Gastroesophageal sphincter (tissue), 3 donors: ENCODE results near the gene TBATA.

Experiments
- CTCF ChIP-seq, 4 experiments: fragments of 200-600 bp in 2 of 4; fragments of 450-650 bp in 2 of 4; sonication (generic) in 1 of 4; IDR thresholded peaks; one replicate each; pipeline ENCODE4 v1.5.1; 2017 to 2019; ENCODE audit warnings: antibody characterized with exemption in 4 of 4, mild to moderate bottlenecking in 2 of 4, moderate library complexity in 2 of 4
- EP300 ChIP-seq: sonication (generic); formaldehyde crosslinking; IDR thresholded peaks from one replicate; pipeline ENCODE4 v1.6.1; 2017; ENCODE audit warnings: antibody characterized with exemption, mild to moderate bottlenecking
- POLR2A ChIP-seq, 2 donors: fragments of 450-650 bp; IDR thresholded peaks; one replicate each; pipeline ENCODE4 v1.6.1; 2017; ENCODE audit warnings: antibody characterized with exemption in 2 of 2, mild to moderate bottlenecking in 2 of 2, moderate library complexity in 1 of 2
- POLR2AphosphoS5 ChIP-seq: sonication (generic); formaldehyde crosslinking; IDR thresholded peaks from one replicate; pipeline ENCODE4 v1.6.1; 2017; ENCODE audit warnings: antibody characterized with exemption

DNA sequence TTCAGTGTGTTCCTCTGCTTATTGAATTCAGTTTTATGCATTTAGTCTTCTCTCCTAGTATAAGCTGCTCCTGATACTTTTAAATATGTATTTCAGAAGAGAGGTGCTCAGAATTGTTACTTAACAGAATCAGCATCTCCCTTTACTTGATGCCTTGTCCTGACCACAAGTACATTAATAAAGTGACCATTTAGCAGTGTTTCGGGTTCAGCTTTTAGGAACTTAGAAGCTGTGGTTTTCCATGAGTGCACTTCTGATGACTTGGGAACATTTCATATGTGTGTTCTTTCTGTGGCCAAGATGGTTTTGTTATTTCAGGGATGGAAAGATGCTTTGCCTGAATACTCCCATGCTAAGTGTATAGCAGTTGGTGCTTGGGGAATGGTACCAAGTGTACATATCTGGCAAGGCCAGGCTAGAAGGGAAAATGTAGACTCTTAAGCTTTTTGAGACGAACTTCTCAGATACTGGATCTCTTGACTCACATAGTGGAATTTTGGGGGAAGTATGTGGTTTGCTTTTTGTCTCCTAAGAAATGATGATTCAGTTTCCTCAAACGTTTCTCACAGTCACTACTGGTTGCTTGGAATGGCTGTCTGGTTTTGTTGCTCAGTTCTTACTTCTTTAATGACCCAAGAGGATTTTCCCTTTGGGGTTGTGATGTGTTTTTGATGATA lies 47.8 kb upstream of the TBATA start:
- TF ChIP-seq CTCF (IDR thresholded peaks at IDR 0.05): no peak
- no peak for TF ChIP-seq EP300
- TF ChIP-seq POLR2AphosphoS5: no peak
- no peak for TF ChIP-seq POLR2A (IDR thresholded peaks at IDR 0.05)
